GM12878 (cell line): ENCODE data around the gene ARHGAP6. TPM values are rescaled to one million over a fixed set of nuclear protein-coding genes. Genes with fewer than 3 reads are reported as not detected.
A peak's percentile ranks its signal among the peaks of the same experiment; 100 is the strongest.

ENCODE experiments used
- ATAC-seq: fragments of 200-7000 bp; cut with Tn5 transposase; 3 replicates; pipeline ENCODE4 v1.9.1; 2020; ENCODE audit warnings: mild to moderate bottlenecking, moderate library complexity
- BruUV-seq: library from RNA; stranded (reverse); fragments of 400-500 nt; replicated peaks from 2 replicates; lab custom pipeline; 2021; lab: Mats Ljungman, UMichigan
- CTCF ChIA-PET: fragments of 300-600 bp; sonication (Branson Sonifier 250); formaldehyde crosslinking; extraction: SDS; loops from one replicate; lab custom pipeline; 2021; ENCODE audit warnings: inconsistent platforms; lab: Yijun Ruan, JAX
- POLR2A ChIA-PET: fragments of 350-600 bp; formaldehyde crosslinking; extraction: SDS; loops from one replicate; lab custom pipeline; 2021; ENCODE audit warnings: inconsistent platforms; lab: Charles Lee
- RAD21 ChIA-PET: fragments of 300-600 bp; sonication (Branson Sonifier 250); formaldehyde crosslinking; loops from one replicate; lab custom pipeline; 2023; ENCODE audit warnings: antibody characterized with exemption; ENCODE audit not compliant: unreplicated experiment; lab: Charles Lee
- SMC1A ChIA-PET: fragments of 300-600 bp; sonication (Branson Sonifier 250); formaldehyde crosslinking; loops from one replicate; lab custom pipeline; 2023; ENCODE audit not compliant: unreplicated experiment, uncharacterized antibody; lab: Charles Lee
- DNase-seq: peaks from one replicate; pipeline ENCODE4 v3.0.0-alpha.2; 2011; ENCODE audit warnings: low read depth, low spot score
- FAIRE-seq: peaks from 3 replicates; lab custom pipeline; 2011; peaks lifted over from hg19 to GRCh38; lab: Jason Lieb, UNC
- H2AFZ ChIP-seq: 2 replicates; pipeline ENCODE4 v1.6.0; 2011; ENCODE audit warnings: low read depth, low read length, control low read depth; ENCODE audit not compliant: control insufficient read depth
- H3K27ac ChIP-seq: 2 replicates; pipeline ENCODE4 v1.5.1; 2011; ENCODE audit warnings: control low read depth; ENCODE audit not compliant: control insufficient read depth, insufficient read depth
- H3K27me3 ChIP-seq, 2 experiments: replicated peaks in 1 of 2; 2 replicates each; pipeline versions ENCODE4 v1.6.0 to v1.6.1; 2011; ENCODE audit warnings: low read length in 1 of 2; ENCODE audit not compliant: control insufficient read depth in 2 of 2, insufficient read depth in 2 of 2
- H3K36me3 ChIP-seq, 2 experiments: 2 replicates each; pipeline ENCODE4 v1.5.1; 2011; ENCODE audit warnings: low read length in 1 of 2; ENCODE audit not compliant: control insufficient read depth in 2 of 2, insufficient read depth in 2 of 2
- H3K4me1 ChIP-seq: 2 replicates; pipeline ENCODE4 v1.6.1; 2011; ENCODE audit warnings: mild to moderate bottlenecking, low read length, moderate library complexity, mixed read lengths; ENCODE audit not compliant: control insufficient read depth, insufficient read depth
- H3K4me2 ChIP-seq: 2 replicates; pipeline ENCODE4 v1.6.0; 2011; ENCODE audit warnings: control low read depth; ENCODE audit not compliant: control insufficient read depth, insufficient read depth
- H3K4me3 ChIP-seq: fragments of 200-600 bp; sonication (generic); 2 replicates; pipeline ENCODE4 v1.5.1; 2016
- H3K79me2 ChIP-seq: 2 replicates; pipeline ENCODE4 v1.6.0; 2011; ENCODE audit warnings: low read length; ENCODE audit not compliant: control insufficient read depth, insufficient read depth
- H3K9ac ChIP-seq: 2 replicates; pipeline ENCODE4 v1.8.0; 2011; ENCODE audit warnings: low read length, control low read depth, mixed read lengths; ENCODE audit not compliant: control insufficient read depth, insufficient read depth
- H3K9me3 ChIP-seq: replicated peaks from 3 replicates; pipeline ENCODE4 v1.5.1; 2011; ENCODE audit warnings: mild to moderate bottlenecking, low read length; ENCODE audit not compliant: control insufficient read depth, insufficient read depth
- H4K20me1 ChIP-seq: 2 replicates; pipeline ENCODE4 v1.6.0; 2011; ENCODE audit not compliant: control insufficient read depth, insufficient read depth
- ATF7 ChIP-seq: fragments of 450-650 bp; IDR thresholded peaks from 2 replicates; pipeline ENCODE4 v1.6.1; 2016; ENCODE audit warnings: low read depth, mild to moderate bottlenecking
- JUNB ChIP-seq: IDR thresholded peaks from 2 replicates; pipeline ENCODE4 v1.6.1; 2016; ENCODE audit warnings: antibody characterized with exemption, mild to moderate bottlenecking
- NBN ChIP-seq: fragments of 450-650 bp; IDR thresholded peaks from 2 replicates; pipeline ENCODE4 v1.6.1; 2016
- SIX5 ChIP-seq: IDR thresholded peaks from 2 replicates; pipeline ENCODE4 v1.6.1; 2011; ENCODE audit warnings: mild to moderate bottlenecking, low read depth, low read length, moderate library complexity; ENCODE audit not compliant: severe bottlenecking
- SMARCA5 ChIP-seq: fragments of 450-650 bp; IDR thresholded peaks from 2 replicates; pipeline ENCODE4 v1.6.1; 2017; ENCODE audit warnings: mild to moderate bottlenecking
- ZSCAN29 ChIP-seq: fragments of 450-650 bp; IDR thresholded peaks from 2 replicates; pipeline ENCODE4 v1.6.1; 2017; ENCODE audit warnings: mild to moderate bottlenecking, moderate library complexity
- WGBS: methylation state at CpG from one replicate; pipeline ENCODE4 v1.1.6; 2016; ENCODE audit warnings: low lambda C conversion rate; ENCODE audit not compliant: insufficient replicate concordance, insufficient coverage; ENCODE audit errors: missing lambda C conversion rate; 5-methylcytosine and 5-hydroxymethylcytosine counted together
- in situ Hi-C: fragments of 300-500 bp; cut with MboI; formaldehyde crosslinking; loops from 9 replicates; pipeline ENCODE4 v1.14.3; 2018; ENCODE audit warnings: mixed read lengths
- intact Hi-C: fragments of 100-400 bp; cut with micrococcal nuclease; formaldehyde crosslinking; loops from one replicate; pipeline ENCODE4 v1.14.2; 2022; ENCODE audit not compliant: unreplicated experiment
- polyA plus RNA-seq, 11 experiments: library from polyadenylated mRNA; depleted of rRNA in 4 of 11; unstranded in 6 of 11; stranded (reverse) in 5 of 11; fragments of >200 nt; fragmentation: Nextera tagmentation in 4 of 11; fragmentation: Illumina TruSeq in 1 of 11; extraction: Ambion mirVana in 4 of 11; extraction: Trizol in 1 of 11; gene quantifications; 1 replicate in 1 of 11; 2 replicates in 10 of 11; pipeline versions ENCODE4 v1.2.1 to v1.2.3, GENCODE V29; 2011 to 2016; ENCODE audit warnings: inconsistent platforms in 2 of 11, missing spikeins in 2 of 11, low read depth in 1 of 11
- total RNA-seq, 4 experiments: library from RNA; depleted of rRNA in 3 of 4; stranded (reverse); fragments of >200 nt in 3 of 4; fragmentation: Illumina TruSeq in 1 of 4; extraction: Trizol in 1 of 4; gene quantifications; 2 replicates each; pipeline versions ENCODE4 v1.2.1 to v1.2.3, GENCODE V29; 2013 to 2021
- TF ChIP-seq, protein P1 (sequence below): fragments of 450-650 bp; IDR thresholded peaks from 2 replicates; pipeline ENCODE4 v1.6.1; 2017; ENCODE audit warnings: mild to moderate bottlenecking, low read depth, inconsistent platforms; ENCODE audit not compliant: poor library complexity, severe bottlenecking
- TF ChIP-seq, protein P2 (sequence below): IDR thresholded peaks from 2 replicates; pipeline ENCODE4 v1.6.1; 2012; ENCODE audit warnings: low read length, inconsistent platforms
- TF ChIP-seq, protein P3 (sequence below): IDR thresholded peaks from 2 replicates; pipeline ENCODE4 v1.6.1; 2011; ENCODE audit warnings: mild to moderate bottlenecking, low read depth, low read length, moderate library complexity; ENCODE audit not compliant: insufficient replicate concordance

The ARHGAP6 gene
- total and polyA plus RNA-seq, 10 of the 15 experiments (the other 5 are each of a cell fraction or from before 2014, with no cell fraction given): 0.20 to 1.8 (median 0.76) TPM

DNA sequence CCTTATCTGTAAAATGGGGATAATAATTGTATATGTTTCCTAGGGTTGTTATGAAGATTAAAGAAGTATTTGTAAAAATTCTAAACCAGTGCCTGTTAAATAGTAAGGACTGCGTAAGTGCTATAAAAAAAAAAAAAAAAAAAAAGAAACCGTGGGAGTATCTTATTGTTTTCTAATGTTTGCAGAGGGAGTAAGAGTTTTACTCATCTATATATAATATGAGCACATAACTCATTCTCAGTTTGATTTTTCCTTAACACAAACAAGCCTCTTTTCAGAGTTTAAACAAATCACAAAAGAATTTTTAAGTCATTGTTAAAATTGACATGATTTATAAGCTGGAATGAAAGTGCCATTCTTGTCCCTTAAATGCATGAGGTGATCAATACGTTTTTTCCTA is 267.6 kb downstream of the ARHGAP6 start (continued):
- TF ChIP-seq, protein P1, sequence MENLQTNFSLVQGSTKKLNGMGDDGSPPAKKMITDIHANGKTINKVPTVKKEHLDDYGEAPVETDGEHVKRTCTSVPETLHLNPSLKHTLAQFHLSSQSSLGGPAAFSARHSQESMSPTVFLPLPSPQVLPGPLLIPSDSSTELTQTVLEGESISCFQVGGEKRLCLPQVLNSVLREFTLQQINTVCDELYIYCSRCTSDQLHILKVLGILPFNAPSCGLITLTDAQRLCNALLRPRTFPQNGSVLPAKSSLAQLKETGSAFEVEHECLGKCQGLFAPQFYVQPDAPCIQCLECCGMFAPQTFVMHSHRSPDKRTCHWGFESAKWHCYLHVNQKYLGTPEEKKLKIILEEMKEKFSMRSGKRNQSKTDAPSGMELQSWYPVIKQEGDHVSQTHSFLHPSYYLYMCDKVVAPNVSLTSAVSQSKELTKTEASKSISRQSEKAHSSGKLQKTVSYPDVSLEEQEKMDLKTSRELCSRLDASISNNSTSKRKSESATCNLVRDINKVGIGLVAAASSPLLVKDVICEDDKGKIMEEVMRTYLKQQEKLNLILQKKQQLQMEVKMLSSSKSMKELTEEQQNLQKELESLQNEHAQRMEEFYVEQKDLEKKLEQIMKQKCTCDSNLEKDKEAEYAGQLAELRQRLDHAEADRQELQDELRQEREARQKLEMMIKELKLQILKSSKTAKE: no peak
- TF ChIP-seq JUNB: no peak
- no peak for TF ChIP-seq SIX5
- TF ChIP-seq SMARCA5: no peak

DNA sequence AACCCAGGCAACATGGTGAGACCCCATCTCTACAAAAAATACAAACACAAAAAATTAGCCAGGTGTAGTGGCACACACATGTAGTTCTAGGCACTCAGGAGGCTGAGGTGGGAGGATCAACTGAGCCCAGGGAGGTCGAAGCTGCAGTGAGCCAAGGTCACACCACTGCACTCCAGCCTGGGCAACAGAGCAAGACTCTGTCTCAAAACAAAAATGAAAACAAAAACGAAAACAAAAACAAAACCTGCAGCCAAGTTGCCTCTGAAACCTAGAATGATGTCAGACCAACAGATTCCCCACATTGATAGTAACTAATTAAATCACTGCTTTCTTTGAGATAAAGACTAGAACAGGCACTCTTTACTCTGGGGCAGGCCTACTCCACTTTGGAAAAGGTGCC is 268.0 kb downstream of the ARHGAP6 start:
- TF ChIP-seq ZSCAN29 (no peak), NBN (no peak), JUNB (peak; percentile 42; the same call in 1 of the 2 replicates), ATF7 (peak; percentile 88)
- TF ChIP-seq, protein P2, sequence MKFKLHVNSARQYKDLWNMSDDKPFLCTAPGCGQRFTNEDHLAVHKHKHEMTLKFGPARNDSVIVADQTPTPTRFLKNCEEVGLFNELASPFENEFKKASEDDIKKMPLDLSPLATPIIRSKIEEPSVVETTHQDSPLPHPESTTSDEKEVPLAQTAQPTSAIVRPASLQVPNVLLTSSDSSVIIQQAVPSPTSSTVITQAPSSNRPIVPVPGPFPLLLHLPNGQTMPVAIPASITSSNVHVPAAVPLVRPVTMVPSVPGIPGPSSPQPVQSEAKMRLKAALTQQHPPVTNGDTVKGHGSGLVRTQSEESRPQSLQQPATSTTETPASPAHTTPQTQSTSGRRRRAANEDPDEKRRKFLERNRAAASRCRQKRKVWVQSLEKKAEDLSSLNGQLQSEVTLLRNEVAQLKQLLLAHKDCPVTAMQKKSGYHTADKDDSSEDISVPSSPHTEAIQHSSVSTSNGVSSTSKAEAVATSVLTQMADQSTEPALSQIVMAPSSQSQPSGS: 0 out of 2 replicates have a peak, but pooled peaks have one; percentile 22
- TF ChIP-seq, protein P3, sequence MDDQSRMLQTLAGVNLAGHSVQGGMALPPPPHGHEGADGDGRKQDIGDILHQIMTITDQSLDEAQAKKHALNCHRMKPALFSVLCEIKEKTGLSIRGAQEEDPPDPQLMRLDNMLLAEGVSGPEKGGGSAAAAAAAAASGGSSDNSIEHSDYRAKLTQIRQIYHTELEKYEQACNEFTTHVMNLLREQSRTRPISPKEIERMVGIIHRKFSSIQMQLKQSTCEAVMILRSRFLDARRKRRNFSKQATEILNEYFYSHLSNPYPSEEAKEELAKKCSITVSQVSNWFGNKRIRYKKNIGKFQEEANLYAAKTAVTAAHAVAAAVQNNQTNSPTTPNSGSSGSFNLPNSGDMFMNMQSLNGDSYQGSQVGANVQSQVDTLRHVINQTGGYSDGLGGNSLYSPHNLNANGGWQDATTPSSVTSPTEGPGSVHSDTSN: no peak
- H3K27me3 ChIP-seq: no peaks in the 10 kb centered on the region
- H4K20me1 ChIP-seq: no peaks in the 10 kb centered on the region
- SMC1A ChIA-PET: no interaction called here
- BruUV-seq: no TSS peak
- in situ Hi-C loops (no loop called here), intact Hi-C loops (no loop called here)
- no peak overlapping the region for H3K4me2 ChIP-seq
- peak; percentile 93 for ATAC-seq
- H3K4me3 ChIP-seq: no peak overlapping the region
- FAIRE-seq: no peak
- no peak overlapping the region for H3K27ac ChIP-seq
- no peaks in the 10 kb centered on the region for H3K36me3 ChIP-seq
- no peaks in the 10 kb centered on the region for H3K9me3 ChIP-seq
- H3K79me2 ChIP-seq: no peaks in the 10 kb centered on the region
- 0% methylated on average over 2 of the region's 2 CpGs for WGBS
- DNase-seq: no peak
- H3K4me1 ChIP-seq: no peaks in the 10 kb centered on the region
- POLR2A ChIA-PET: no interaction called here
- no peak overlapping the region for H3K9ac ChIP-seq
- CTCF ChIA-PET: no interaction called here
- no peak overlapping the region for H2AFZ ChIP-seq
- RAD21 ChIA-PET: no interaction called here
